ENCODE measurements around the gene MEAK7. TPM values are rescaled to one million over a fixed set of nuclear protein-coding genes. Genes with fewer than 3 reads are reported as not detected.

MEAK7 gene
- total and polyA plus RNA-seq, 2 donors from 2014 or later = 6.3 to 30.6 TPM

GRCh38 chr16:84524346-84524920 lies 20.0 kb upstream of the MEAK7 start:
- Histone ChIP-seq H3K27ac (ENCODE audit: low read depth in 2 of 2, low read length in 2 of 2) (no peak overlapping the region), H3K4me3 (ENCODE audit: low read length in 3 of 3) (no peak overlapping the region), H3K4me1 (ENCODE audit: control insufficient read depth in 2 of 3, insufficient read depth in 2 of 3, low read depth in 1 of 3, low read length in 3 of 3) (peaks cover 0 to 7% (median 0%) of the 10 kb centered on the region in 3 donors), H3K9me3 (ENCODE audit: control insufficient read depth in 2 of 3, insufficient read depth in 1 of 3, low read length in 3 of 3) (no peaks in the 10 kb centered on the region), H3K27me3 (ENCODE audit: control insufficient read depth, insufficient read depth, low read length) (no peaks in the 10 kb centered on the region), H3K36me3 (ENCODE audit: control insufficient read depth in 2 of 3, insufficient read depth in 3 of 3, low read length in 3 of 3) (no peaks in the 10 kb centered on the region), H3K9ac (ENCODE audit: low read length in 3 of 3) (no peak overlapping the region)
- TF ChIP-seq, protein P1, sequence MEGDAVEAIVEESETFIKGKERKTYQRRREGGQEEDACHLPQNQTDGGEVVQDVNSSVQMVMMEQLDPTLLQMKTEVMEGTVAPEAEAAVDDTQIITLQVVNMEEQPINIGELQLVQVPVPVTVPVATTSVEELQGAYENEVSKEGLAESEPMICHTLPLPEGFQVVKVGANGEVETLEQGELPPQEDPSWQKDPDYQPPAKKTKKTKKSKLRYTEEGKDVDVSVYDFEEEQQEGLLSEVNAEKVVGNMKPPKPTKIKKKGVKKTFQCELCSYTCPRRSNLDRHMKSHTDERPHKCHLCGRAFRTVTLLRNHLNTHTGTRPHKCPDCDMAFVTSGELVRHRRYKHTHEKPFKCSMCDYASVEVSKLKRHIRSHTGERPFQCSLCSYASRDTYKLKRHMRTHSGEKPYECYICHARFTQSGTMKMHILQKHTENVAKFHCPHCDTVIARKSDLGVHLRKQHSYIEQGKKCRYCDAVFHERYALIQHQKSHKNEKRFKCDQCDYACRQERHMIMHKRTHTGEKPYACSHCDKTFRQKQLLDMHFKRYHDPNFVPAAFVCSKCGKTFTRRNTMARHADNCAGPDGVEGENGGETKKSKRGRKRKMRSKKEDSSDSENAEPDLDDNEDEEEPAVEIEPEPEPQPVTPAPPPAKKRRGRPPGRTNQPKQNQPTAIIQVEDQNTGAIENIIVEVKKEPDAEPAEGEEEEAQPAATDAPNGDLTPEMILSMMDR (IDR thresholded peaks at IDR 0.05; ENCODE audit: borderline replicate concordance, extremely low read depth, insufficient read depth) = no peak
- intact Hi-C loops (cut with DNase I) = no loop called here
- DNase-seq = no peak
- no peak for FAIRE-seq

DNA sequence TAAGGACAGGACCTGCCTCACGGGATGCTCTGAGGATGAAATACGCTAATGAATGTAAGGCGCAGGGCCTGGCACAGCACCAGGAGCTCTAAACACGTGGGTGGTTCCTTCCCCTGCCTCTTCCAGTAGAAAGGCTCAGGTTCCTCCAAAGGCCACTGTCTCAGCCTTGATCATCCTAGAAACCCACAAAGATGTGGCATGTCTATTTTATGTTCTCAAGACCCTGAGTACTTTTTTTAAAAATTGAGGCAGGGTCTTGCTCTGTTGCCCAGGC lies 17.0 kb upstream of the MEAK7 start:
- intact Hi-C loops (cut with DNase I) = no loop called here

GRCh38 chr16:84520725-84521496 lies 16.5 kb upstream of the MEAK7 start:
- no peaks in the 10 kb centered on the region for H3K36me3 ChIP-seq (ENCODE audit: control insufficient read depth in 2 of 3, insufficient read depth in 3 of 3, low read length in 3 of 3)
- TF ChIP-seq, protein P1 (IDR thresholded peaks at IDR 0.05; ENCODE audit: borderline replicate concordance, extremely low read depth, insufficient read depth) = no peak
- no peak overlapping the region for H3K4me3 ChIP-seq (ENCODE audit: low read length in 3 of 3)
- H3K4me1 ChIP-seq (ENCODE audit: control insufficient read depth in 2 of 3, insufficient read depth in 2 of 3, low read depth in 1 of 3, low read length in 3 of 3) = no peaks in the 10 kb centered on the region
- FAIRE-seq = no peak
- intact Hi-C loops (cut with DNase I) = no loop called here
- H3K27ac ChIP-seq (ENCODE audit: low read depth in 2 of 2, low read length in 2 of 2) = no peak overlapping the region
- H3K9me3 ChIP-seq (ENCODE audit: control insufficient read depth in 2 of 3, insufficient read depth in 1 of 3, low read length in 3 of 3) = no peaks in the 10 kb centered on the region
- H3K27me3 ChIP-seq (ENCODE audit: control insufficient read depth, insufficient read depth, low read length) = no peaks in the 10 kb centered on the region
- no peak overlapping the region for H3K9ac ChIP-seq (ENCODE audit: low read length in 3 of 3)
- peak in 2 of 5 donors; percentile 62 to 63 for DNase-seq

More for the DNA sequence above, 17.0 kb upstream of the MEAK7 start:
- Histone ChIP-seq H3K9me3 (ENCODE audit: control insufficient read depth in 2 of 3, insufficient read depth in 1 of 3, low read length in 3 of 3) (no peaks in the 10 kb centered on the region), H3K4me1 (ENCODE audit: control insufficient read depth in 2 of 3, insufficient read depth in 2 of 3, low read depth in 1 of 3, low read length in 3 of 3) (peaks cover 0 to 2% (median 0%) of the 10 kb centered on the region in 3 donors), H3K4me3 (ENCODE audit: low read length in 3 of 3) (no peak overlapping the region), H3K27me3 (ENCODE audit: control insufficient read depth, insufficient read depth, low read length) (no peaks in the 10 kb centered on the region), H3K27ac (ENCODE audit: low read depth in 2 of 2, low read length in 2 of 2) (no peak overlapping the region), H3K36me3 (ENCODE audit: control insufficient read depth in 2 of 3, insufficient read depth in 3 of 3, low read length in 3 of 3) (no peaks in the 10 kb centered on the region), H3K9ac (ENCODE audit: low read length in 3 of 3) (no peak overlapping the region)
- DNase-seq (no peak), FAIRE-seq (no peak)
- TF ChIP-seq, protein P1 (IDR thresholded peaks at IDR 0.05; ENCODE audit: borderline replicate concordance, extremely low read depth, insufficient read depth) = no peak

All from kidney (tissue), 14 donors.